D721Med (cell line): Measurements from ENCODE around the gene IGSF21.

Experiments used
- DNase-seq: peaks from one replicate; pipeline ENCODE4 v3.0.0; 2011; ENCODE audit warnings: low spot score; ENCODE audit not compliant: insufficient read length
- FAIRE-seq: peaks from 2 replicates; lab custom pipeline; 2011; peaks lifted over from hg19 to GRCh38; lab: Jason Lieb, UNC
- TF ChIP-seq, protein P1 (sequence below): IDR thresholded peaks from 2 replicates; pipeline ENCODE4 v1.5.1; 2012; ENCODE audit warnings: mild to moderate bottlenecking, control low read depth; ENCODE audit not compliant: insufficient read depth; ENCODE audit errors: missing control alignments

Gene IGSF21

DNA sequence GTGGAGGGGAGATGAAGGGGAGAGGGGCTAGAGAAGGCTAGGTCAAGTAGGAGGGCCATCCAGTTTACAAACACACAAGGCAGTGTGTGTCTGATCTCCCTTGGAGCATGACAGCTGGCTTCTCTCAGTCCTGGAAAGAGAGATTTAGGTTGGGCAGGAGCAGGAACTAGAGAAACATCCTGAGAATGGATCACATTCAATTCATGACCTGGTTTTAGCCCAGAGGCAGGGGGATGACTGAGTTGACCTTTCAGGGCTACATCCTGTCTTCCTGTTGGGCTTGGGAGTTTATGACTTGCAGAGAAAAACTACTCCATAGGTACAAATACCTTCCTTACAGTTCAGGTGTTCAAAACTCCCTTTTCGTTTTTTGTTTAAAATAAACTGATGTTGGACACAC, 97.0 kb downstream of the IGSF21 start:
- FAIRE-seq (no peak), DNase-seq (no peak)
- TF ChIP-seq, protein P1, sequence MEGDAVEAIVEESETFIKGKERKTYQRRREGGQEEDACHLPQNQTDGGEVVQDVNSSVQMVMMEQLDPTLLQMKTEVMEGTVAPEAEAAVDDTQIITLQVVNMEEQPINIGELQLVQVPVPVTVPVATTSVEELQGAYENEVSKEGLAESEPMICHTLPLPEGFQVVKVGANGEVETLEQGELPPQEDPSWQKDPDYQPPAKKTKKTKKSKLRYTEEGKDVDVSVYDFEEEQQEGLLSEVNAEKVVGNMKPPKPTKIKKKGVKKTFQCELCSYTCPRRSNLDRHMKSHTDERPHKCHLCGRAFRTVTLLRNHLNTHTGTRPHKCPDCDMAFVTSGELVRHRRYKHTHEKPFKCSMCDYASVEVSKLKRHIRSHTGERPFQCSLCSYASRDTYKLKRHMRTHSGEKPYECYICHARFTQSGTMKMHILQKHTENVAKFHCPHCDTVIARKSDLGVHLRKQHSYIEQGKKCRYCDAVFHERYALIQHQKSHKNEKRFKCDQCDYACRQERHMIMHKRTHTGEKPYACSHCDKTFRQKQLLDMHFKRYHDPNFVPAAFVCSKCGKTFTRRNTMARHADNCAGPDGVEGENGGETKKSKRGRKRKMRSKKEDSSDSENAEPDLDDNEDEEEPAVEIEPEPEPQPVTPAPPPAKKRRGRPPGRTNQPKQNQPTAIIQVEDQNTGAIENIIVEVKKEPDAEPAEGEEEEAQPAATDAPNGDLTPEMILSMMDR, result no peak

DNA sequence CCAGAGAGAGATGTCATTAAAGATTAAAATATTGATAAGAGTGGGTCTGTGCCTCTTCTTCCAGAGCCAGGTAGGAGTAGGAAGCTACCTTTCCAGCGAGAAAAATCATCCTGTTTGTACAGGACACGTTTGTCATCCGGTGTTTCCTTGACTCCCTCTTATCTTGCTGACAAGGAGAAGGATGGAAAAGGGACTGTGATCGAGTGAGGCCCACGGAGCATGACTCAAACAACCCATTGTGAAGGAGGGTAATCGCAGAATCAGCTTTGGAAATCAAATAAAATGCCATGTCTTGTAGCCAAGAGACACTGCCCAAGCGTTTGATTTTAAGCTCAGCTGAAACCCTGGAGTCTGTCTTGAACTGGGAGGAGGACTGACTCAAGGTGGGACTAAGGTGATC, 97.7 kb downstream of the IGSF21 start:
- no peak for DNase-seq
- no peak for FAIRE-seq
- TF ChIP-seq, protein P1, result no peak

DNA sequence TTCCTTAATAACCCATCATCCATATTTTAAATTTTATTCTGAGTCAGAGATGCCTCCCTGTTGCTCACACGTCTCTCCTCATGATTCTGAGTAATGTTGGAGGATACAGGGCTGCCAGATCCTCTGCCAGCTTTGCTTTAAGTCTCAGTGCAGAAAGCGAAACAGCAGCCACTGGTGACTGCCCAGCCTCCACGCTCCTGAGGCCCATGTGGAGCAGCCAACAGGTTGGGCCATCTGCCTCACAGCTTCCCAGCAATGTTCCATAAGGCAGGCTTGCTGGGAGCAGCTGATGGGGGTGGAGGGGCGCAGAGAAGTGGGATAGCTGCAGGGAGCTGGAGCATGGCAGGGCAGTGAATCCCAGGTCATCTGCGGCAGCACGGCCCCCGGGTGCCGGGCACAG, 104.2 kb downstream of the IGSF21 start:
- DNase-seq (no peak), FAIRE-seq (no peak)
- TF ChIP-seq, protein P1, result no peak

DNA sequence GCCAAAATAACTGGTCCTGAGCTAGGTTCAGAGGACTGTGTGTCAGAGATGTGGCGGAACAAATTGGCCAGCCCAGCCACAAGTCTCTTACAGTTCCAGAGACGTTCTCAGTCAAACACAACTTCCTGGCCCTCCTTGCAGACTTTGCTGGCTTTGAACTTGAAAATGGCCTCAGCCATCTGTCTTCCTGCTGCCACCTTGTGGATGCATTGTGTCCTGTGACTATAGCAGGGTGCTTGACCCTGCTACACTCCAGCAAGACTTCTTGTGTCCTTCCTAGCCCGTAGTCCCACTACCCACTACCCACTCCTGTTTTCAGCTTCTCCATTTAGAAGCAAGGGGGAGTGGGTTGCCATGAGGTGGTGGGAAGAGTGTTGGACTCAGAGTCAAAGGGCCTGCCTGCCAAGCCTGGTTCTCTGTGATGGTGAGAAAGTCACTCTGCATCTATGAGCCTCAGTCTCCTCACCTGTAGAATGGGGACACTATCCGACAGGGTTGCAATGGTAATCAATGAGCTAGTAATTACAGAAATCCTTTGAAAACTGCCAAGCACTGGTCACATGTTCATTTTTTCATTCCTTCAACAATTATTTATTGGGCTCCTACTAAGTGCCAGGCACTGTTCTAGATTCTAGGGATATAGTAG, 109.9 kb downstream of the IGSF21 start:
- TF ChIP-seq, protein P1, result peak; percentile 51
- FAIRE-seq (no peak), DNase-seq (no peak)

DNA sequence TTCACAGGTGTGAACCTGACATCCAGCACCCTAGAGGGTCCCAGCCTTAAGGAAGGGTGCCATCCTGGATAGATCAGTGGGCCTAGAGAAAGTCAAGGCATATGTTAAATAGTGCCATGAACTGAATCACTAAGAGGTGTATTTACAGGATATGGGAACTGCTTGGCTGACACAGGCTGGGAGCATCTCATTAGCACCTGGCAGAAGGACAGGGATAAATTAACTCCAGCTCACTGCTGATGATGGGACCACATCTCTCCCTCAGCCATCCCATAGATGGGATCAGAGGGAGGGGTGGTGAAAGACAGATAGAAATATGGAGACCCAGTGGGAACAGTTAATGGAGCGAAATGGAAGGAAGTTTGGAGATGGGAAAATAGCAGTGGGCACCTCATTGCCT, 122.0 kb downstream of the IGSF21 start:
- TF ChIP-seq, protein P1, result no peak
- DNase-seq (no peak), FAIRE-seq (no peak)

DNA sequence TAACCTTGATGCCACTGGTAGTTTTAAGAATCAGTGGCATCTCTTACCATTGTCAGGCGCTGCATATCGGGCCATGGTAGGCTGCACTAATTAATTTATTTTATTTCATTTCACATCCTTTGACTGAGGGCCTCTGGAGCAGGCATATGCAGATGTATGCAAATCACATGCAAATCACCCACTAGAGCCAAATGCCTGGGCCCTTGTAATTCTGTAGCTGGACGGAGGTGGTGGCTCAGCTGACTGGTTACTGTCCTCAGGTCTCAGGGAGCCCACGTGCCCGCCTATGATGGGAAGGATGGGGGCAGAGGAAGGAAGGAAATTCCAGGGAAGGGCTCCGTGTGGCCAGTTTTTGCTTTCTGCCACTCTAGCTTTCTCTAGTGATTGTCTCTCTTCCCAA, 122.7 kb downstream of the IGSF21 start:
- no peak for FAIRE-seq

DNA sequence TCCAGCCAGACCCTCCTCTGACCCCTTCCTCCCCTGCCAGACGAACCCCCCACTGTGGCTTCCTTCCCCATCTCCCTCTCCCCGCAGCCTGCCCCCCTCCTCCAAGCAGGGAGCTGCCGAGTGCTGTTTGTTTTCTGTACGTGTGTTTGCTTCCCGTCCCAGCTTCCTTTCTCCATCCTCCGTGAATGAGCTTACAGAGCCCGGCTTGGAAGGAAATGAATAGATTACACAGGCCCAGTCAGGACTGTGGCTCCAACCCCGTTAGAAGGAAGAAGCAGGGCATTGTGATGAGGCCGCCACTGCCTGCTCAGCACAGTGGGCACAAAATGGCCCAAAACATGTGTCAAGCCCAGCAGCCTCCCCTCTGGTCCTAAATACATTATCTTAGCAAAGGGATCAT, 123.2 kb downstream of the IGSF21 start:
- FAIRE-seq (no peak), DNase-seq (no peak)
- TF ChIP-seq, protein P1, result no peak

More for the DNA sequence above, 122.7 kb downstream of the IGSF21 start:
- no peak for DNase-seq
- TF ChIP-seq, protein P1, result no peak
